ENCODE data around the gene CCT2.

The CCT2 gene

DNA sequence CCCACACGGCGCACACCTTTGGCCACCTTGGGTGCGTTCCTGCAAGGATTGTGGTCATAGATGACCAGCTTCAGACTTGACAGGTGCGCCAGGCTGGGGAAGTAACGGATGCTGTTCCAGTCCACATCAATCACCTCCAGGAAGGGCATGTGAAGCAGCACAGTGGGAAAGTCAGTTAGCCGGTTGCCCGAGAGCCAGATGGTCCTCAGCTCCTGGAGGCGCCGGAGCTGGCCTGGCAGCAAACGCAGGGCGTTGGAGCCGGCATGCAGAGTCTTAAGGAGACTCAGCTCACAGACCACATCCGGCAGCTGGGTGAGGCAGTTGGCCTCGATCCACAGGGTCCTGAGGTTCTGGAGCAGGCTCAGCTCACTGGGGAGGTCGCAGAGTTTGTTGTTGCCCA is 24.9 kb downstream of the CCT2 start:
- CTCF ChIA-PET = interaction anchor here (3.5 kb wide), 1 partner anchor 29 kb away, joined by 16 read pairs; no protein-coding TSS in a partner anchor
- POLR2A ChIA-PET = no interaction called here
- DNase-seq (ENCODE audit: low read depth, low spot score) = no peak
- no peak overlapping the region for H3K4me3 ChIP-seq (ENCODE audit: low read depth, low read length)
- no peak for TF ChIP-seq CTCF (IDR thresholded peaks at IDR 0.05; ENCODE audit: insufficient read depth, low read length, missing control alignments)

DNA sequence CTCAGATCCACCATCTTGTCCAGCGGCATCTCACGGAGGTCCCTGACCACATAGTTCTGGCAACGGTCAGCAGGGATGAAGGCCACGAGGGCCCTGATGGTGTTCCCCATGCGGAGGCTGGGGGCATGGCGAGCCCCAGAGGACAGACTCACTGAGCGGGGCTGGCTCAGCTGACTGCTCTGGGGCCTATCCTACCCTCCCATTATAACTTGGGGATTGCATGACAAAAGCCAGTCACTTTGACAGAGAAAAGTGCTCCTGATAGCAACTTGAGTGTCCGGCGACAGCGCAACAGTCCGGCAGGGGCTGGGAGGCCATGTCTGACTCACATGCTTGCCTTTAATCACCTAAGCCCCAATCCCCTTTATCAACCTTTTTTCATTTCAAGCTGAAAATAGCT is 25.5 kb downstream of the CCT2 start, which contains the start of gene LRRC10:
LRRC10 (minus strand) TSS at position 179 of the 400 bp plus-strand sequence; CDS start at position 110, 69 bp downstream.
- no peak for TF ChIP-seq CTCF (IDR thresholded peaks at IDR 0.05; ENCODE audit: insufficient read depth, low read length, missing control alignments)
- ChIA-PET POLR2A (no interaction called here), CTCF (interaction anchor here (3.5 kb wide), 1 partner anchor 28 kb away, joined by 16 read pairs; no protein-coding TSS in a partner anchor)
- no peak for DNase-seq (ENCODE audit: low read depth, low spot score)
- no peak within 1 kb of the TSS for H3K4me3 ChIP-seq (ENCODE audit: low read depth, low read length)

DNA sequence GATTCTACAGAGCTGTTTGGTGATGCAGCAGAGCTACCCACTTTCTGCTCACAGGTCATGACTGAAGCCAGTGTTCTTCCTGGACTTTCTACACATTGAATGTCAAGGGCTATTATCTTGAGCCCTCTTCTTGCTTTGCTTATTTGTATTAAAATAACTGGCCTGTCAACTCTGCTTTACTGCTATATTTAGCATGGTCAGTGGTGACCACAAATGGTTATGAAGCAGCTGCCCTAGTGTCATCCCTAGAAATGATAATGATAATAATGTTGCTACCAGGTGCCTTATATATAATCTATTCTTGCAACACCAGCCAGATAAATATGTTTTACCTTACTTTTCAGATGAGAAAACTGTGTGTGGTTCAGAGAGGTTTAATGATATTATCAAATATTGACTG is 28.1 kb downstream of the CCT2 start:
- POLR2A ChIA-PET = no interaction called here
- no peak for TF ChIP-seq CTCF (IDR thresholded peaks at IDR 0.05; ENCODE audit: insufficient read depth, low read length, missing control alignments)
- CTCF ChIA-PET = interaction anchor here (1.1 kb wide), 1 partner anchor 12 kb away, joined by 4 read pairs; no protein-coding TSS in a partner anchor
- DNase-seq (ENCODE audit: low read depth, low spot score) = no peak
- H3K4me3 ChIP-seq (ENCODE audit: low read depth, low read length) = no peak overlapping the region

DNA sequence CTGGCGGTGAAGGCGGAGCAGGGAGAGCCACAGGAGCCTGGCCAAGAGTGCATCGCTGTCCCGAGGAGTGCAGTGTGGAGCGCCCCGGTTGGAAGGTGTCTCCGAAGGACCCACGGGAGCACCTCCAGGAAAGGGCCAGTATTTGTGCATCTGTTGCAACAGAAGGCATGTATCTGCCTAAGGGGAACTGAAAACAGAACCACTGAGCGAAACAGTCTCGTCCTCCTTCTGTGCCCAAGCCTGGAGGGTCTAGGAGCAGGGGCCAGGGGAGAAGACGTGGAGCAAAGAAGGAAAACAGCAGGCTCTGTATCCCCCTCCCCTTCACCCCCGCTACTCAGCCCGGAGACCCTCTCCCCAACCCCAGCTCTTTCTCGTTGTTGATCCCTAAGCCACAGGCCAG is 30.8 kb downstream of the CCT2 start:
- ChIA-PET POLR2A (no interaction called here), CTCF (interaction anchor here (1.2 to 17.7 kb wide), 3 partner anchors 12 to 258 kb away, joined by 3 to 166 read pairs (median 5); no protein-coding TSS in a partner anchor)
- no peak for TF ChIP-seq CTCF (IDR thresholded peaks at IDR 0.05; ENCODE audit: insufficient read depth, low read length, missing control alignments)
- no peak overlapping the region for H3K4me3 ChIP-seq (ENCODE audit: low read depth, low read length)
- DNase-seq (ENCODE audit: low read depth, low spot score) = no peak

- POLR2A ChIA-PET = no interaction called here
- CTCF ChIA-PET = interaction anchor here (1.2 to 17.7 kb wide), 4 partner anchors 9 to 22 kb away, joined by 3 to 166 read pairs (median 6); no protein-coding TSS in a partner anchor
- no peak overlapping the region for H3K4me3 ChIP-seq (ENCODE audit: low read depth, low read length)
- DNase-seq (ENCODE audit: low read depth, low spot score) = no peak
- TF ChIP-seq CTCF (IDR thresholded peaks at IDR 0.05; ENCODE audit: insufficient read depth, low read length, missing control alignments) = no peak
Measured at GRCh38 chr12:69619050-69619449, 33.8 kb downstream of the CCT2 start.

- CTCF ChIA-PET = interaction anchor here (17.7 kb wide), 1 partner anchor 21 kb away, joined by 166 read pairs; no protein-coding TSS in a partner anchor
- POLR2A ChIA-PET = interaction anchor here (0.6 kb wide), 1 partner anchor 17 kb away, joined by 4 read pairs; no protein-coding TSS in a partner anchor
Measured at GRCh38 chr12:69620077-69620476, 34.8 kb downstream of the CCT2 start.

More at GRCh38 chr12:69620077-69620476, 34.8 kb downstream of the CCT2 start:
- DNase-seq (ENCODE audit: low read depth, low spot score) = no peak
- no peak for TF ChIP-seq CTCF (IDR thresholded peaks at IDR 0.05; ENCODE audit: insufficient read depth, low read length, missing control alignments)
- no peak overlapping the region for H3K4me3 ChIP-seq (ENCODE audit: low read depth, low read length)

All from AG04449 (cell line).